T-helper 1 cell treated with Interleukin-12 subunit alpha and Interleukin-12 subunit beta and Interleukin-4 antibody, amounts not matched to agents 30 ng/mL and 1 ng/mL, for 36 hours (primary cell): ENCODE results near the gene BRI3BP. TPM values are rescaled to one million over a fixed set of nuclear protein-coding genes. Genes with fewer than 3 reads are reported as not detected.
"Not testable (repeated sequence)": the region's sequence is repeated elsewhere in the genome, so short reads cannot be mapped to it uniquely, and the experiment has no call there.

ENCODE experiments used
- intact Hi-C: fragments of 100-400 bp; cut with micrococcal nuclease; formaldehyde crosslinking; loops from one replicate; pipeline ENCODE4 v1.15.1; 2024
- total RNA-seq: library from RNA; stranded (reverse); gene quantifications from 2 replicates; pipeline ENCODE4 v1.2.3, GENCODE V29; 2022

Gene BRI3BP
- total RNA-seq, 1 donor from 2014 or later, result 19.4 TPM

DNA sequence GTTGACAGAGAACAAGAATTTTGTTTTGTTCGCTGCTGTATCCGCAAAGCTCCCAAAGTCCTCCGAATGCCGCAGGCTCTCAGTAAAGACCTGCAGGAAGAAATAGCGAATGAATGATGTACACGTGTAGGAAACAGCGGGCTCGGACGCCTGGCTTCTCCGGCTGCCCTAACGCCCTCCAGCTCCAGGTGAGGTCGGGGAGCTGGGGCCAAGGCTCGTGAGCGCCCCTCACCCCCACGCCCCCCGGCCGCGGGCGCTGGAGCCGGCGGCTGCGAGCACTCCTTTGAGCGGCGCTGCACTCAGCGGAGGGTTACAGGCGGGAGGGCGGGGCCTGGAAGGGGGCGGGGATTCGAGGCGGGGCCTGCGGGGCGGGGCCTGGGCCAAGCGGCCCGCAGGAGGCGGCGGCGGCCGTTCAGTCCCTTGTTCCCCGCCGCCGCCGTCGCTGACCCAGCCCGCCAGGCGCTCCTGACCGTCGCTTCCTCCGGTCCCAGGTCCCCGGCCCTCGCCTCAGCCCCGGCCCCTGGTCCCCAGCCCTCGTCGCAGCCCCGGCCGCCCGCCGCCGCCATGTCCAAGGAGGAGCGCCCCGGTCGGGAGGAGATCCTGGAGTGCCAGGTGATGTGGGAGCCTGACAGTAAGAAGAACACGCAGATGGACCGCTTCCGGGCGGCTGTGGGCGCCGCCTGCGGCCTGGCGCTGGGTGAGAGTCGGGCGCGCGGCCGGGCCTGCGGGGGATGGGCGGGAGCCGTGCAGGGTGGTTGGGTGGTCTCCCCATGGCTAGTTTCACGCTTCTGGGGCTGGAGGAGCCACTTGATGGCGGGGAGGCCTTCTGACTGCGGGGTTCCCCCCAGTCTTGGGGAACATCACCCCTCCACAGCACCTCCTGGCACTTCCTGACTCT, 71.8 kb downstream of the BRI3BP start, which contains the start of gene AACS:
TSS of gene AACS (plus strand) at position 415 of the 898 bp plus-strand sequence. CDS start at position 565, 150 bp downstream.
- intact Hi-C loops, result loop anchor here (1.0 to 5.0 kb wide), 6 partner anchors 16 to 202 kb away; partner anchors contain the start of genes BRI3BP, DHX37 and SCARB1

DNA sequence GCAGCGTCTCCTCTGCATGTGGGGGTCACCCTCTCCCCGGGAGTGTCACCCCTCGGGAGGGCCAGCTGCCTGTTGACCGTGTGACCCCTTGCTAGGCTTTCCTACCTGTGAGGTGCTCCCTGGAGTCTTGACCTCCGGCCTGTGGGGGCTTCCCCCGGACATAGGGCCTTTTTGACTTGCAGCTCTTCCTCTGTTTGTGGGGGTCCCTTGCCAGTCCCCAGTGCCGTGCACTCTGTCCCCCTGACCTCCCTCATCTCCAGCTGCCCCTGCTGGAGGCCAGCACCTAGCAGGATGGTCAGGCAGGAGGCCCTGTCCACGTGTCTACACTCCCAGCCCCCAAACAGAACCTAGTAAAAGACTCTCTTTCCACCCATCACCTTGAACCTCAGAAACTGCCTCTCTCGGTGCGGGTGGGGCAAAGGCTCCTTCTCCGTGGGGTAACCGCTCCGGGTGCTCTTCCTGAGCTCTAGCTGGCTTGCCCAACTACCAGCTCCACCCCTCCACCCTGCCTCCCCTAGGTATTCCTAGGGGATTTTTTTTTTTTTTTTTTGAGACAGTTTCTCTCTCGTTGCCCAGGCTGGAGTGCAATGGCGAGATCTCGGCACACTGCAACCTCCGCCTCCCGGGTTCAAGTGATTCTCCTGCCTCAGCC, 72.6 kb downstream of the BRI3BP start:
- intact Hi-C loops, result loop anchor here (1.0 to 5.0 kb wide), 6 partner anchors 17 to 203 kb away; partner anchors contain the start of genes BRI3BP, DHX37 and SCARB1

GRCh38 chr12:125068391-125068790, 74.9 kb downstream of the BRI3BP start:
- intact Hi-C loops, result loop anchor here (5.0 kb wide), 1 partner anchor 161 kb away; no protein-coding TSS in a partner anchor

DNA sequence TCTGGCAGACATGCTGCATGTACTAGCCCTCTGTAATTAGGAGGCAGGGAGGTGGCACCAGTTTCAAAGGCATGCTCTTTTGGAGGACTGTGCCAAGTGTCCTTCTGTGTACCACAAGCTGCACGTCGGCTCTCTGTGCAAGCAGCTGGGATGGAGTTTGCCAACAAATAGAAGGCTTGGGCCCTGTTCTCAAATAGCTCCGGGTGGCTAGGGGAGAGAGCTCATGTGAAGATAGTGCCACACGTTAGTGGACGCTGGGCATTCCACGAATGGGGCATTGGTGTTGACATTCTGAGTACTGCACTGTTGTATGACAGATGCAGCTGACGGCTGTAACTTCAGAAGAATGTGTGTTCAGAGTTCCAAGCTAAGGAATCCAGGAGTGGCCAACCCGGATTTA, 76.2 kb downstream of the BRI3BP start:
- intact Hi-C loops, result loop anchor here (5.0 kb wide), 1 partner anchor 162 kb away; no protein-coding TSS in a partner anchor

- intact Hi-C loops, result no loop called here
These were observed 76.7 kb downstream of the BRI3BP start for GRCh38 chr12:125070112-125070511.

DNA sequence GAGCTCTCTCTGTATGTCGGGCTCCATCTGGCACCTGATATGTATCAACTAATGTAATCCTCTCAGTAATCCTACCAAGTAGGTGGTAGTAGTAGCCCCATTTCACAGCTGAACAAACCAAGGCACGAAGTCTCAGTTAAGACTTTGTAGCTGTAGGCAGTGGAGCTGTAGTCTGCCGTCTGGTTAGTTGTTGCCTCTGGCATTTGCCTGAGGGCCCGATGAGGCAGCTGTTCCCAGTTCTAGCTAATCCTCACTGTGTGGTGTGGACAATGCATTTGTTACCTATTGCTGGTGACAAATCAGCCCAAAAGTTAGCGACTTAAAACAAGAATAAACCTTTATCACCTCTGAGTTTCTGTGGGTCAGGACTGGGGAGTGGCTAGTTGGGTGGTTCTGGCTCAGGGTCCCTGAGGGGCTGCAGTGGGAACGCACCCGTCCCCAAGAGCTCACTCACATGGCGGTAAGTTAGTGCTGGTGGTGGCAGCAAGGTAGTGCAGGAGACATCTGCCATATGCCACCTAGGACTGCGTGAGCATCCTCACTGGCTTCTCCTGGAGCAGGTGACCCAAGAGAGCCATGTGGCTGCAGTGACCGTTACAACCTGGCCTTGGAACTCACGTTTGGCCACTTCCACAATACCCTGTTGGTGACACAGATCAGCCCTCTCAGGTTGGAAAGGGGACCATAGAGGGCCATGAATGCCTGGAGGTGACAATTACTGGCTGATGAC, 77.4 kb downstream of the BRI3BP start:
- intact Hi-C loops, result no loop called here

DNA sequence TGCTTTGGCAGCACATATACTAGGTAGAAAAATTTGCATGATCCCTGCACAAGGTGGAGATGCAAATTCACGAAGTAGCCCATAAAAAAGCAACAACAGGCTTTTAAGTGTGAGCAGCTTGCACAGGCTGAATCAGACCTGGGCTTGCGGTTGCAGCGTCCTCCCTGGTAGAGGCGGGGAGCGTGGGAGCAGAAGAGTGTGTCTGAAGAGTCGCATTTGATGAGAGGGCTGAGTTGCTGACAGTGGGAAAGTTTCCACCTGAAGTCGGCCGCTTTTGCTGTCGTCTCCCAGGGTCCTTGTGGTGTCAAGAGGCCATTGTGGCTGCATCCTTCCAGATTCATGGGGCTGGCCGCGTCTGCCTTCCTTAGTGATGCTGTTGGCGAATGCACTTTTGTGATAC, 78.0 kb downstream of the BRI3BP start:
- intact Hi-C loops, result no loop called here

- intact Hi-C loops, result no loop called here
These were observed 79.1 kb downstream of the BRI3BP start for GRCh38 chr12:125072496-125072895.

DNA sequence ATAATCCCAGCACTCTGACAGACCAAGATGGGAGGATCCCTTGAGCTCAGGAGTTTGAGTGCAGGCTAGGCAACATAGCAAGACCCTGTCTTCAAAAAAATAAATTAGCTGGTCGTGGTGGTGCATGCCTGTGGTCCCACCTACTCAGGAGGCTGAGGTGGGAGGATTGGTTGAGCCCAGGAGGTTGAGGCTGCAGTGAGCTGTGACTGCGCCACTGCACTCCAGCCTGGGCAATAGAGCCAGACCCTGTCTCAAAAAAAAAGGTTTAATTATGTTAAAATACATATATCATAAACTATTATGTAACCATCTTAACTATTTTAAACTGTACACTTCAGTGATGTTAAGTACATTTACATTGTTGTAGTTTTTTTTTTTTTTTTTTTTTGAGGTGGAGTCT, 80.8 kb downstream of the BRI3BP start:
- intact Hi-C loops, result not testable (repeated sequence)

GRCh38 chr12:125076103-125076502, 82.7 kb downstream of the BRI3BP start:
- intact Hi-C loops, result no loop called here

GRCh38 chr12:125079084-125079483, 85.6 kb downstream of the BRI3BP start:
- intact Hi-C loops, result no loop called here

- intact Hi-C loops, result no loop called here
These were observed 86.5 kb downstream of the BRI3BP start for GRCh38 chr12:125079648-125080645.

Other genes starting within 250 kb of the BRI3BP start
- 6.4 and 7.1 TPM in 2 replicates for gene SCARB1, start 129.8 kb upstream of the BRI3BP start, total RNA-seq
- 1,059 and 1,072 TPM in 2 replicates for gene UBC, start 79.0 kb upstream of the BRI3BP start, total RNA-seq
- 37.0 and 40.7 TPM in 2 replicates for gene DHX37, start 4.5 kb upstream of the BRI3BP start, total RNA-seq
- gene AACS, start 71.8 kb downstream of the BRI3BP start, total RNA-seq, result 25.1 and 25.2 TPM in 2 replicates
- gene TMEM132B, start 192.7 kb downstream of the BRI3BP start, total RNA-seq, result not detected in 2 replicates